Posterior cingulate gyrus (tissue), 11 donors: Measurements from ENCODE around the gene RAD21L1.
"Not testable (repeated sequence)": the region's sequence is repeated elsewhere in the genome, so short reads cannot be mapped to it uniquely, and the experiment has no call there.

Experiments
- DNase-seq, 10 donors: peaks; one replicate each; pipeline versions ENCODE4 v3.0.0 to v3.0.0-alpha.2; 2020 to 2021; ENCODE audit warnings: mixed read lengths in 3 of 10
- intact Hi-C: fragments of 100-400 bp; cut with DNase I; formaldehyde crosslinking; loops from one replicate; pipeline ENCODE4 v1.15.1; 2023

Gene RAD21L1

GRCh38 chr20:1199212-1199873 lies 26.5 kb upstream of the RAD21L1 start:
- no peak for DNase-seq
- intact Hi-C loops, result no loop called here

GRCh38 chr20:1199964-1200363 lies 25.9 kb upstream of the RAD21L1 start:
- intact Hi-C loops, result no loop called here
- DNase-seq, result no peak

DNA sequence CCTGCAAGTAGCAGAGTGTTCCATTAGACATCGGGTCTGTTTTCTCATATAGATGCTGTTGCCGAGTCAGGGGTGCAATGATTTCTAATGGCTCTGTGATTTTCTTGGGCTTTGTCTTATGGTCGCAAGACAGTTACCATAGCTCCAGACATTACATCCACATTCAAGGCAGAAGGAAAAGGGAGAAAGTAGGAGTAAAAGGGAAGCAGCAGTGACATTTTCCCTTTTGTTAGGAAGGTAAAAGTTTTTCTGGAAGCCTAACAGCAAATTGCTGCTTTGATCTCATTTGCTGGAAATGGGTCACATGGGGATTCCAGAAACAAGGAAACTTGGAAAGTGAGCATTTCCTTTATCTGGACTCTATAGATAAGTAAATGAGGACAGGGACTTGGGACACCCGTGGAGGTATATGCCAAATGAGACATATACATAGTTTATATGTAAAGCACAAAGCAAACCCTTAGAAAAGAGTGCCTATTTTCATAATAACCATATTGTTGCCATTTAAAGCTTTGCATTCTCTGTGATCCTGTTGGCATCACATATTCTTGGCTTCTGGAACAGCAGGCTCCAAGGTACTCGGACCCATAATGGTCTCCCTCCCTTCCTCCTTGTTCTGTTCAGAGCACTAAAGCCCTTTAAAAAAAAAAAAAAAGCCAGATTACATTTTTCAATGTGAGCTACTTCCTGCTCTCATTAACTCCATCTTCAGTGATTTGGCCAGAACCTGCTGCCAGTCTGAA lies 22.9 kb upstream of the RAD21L1 start, which contains the start of gene C20orf202:
C20orf202 (plus strand) TSS at position 693 of the 743 bp plus-strand sequence. CDS start 132 bp downstream, outside the sequence.
- DNase-seq, result no peak
- intact Hi-C loops, result no loop called here

GRCh38 chr20:1203630-1204029 lies 22.2 kb upstream of the RAD21L1 start:
- DNase-seq, result no peak
- intact Hi-C loops, result no loop called here

- DNase-seq, result no peak
- intact Hi-C loops, result no loop called here
Measured at GRCh38 chr20:1204113-1204512, 21.7 kb upstream of the RAD21L1 start.

DNA sequence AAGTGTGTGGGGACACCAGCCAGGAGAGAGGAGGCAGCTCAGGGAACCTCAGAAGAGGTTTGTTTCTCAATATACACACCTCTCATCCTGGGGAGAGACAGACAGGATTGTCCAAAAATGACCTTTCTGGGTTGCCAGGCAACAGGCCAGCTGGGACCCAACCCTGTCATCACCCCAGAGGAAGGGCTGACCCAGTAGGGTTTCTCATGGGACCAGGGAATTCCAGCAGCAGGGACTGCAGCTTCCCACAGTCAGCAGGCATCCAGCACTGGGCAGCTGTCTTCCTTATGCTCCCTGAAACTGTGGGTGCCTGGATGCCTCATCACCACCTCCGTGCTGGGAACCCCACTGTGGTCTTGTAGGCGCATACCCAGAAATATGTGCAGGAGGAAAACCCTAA lies 21.3 kb upstream of the RAD21L1 start:
- DNase-seq, result no peak
- intact Hi-C loops, result no loop called here

- no peak for DNase-seq
- intact Hi-C loops, result no loop called here
Measured at GRCh38 chr20:1205802-1206201, 20.0 kb upstream of the RAD21L1 start.

GRCh38 chr20:1206366-1207148 lies 19.3 kb upstream of the RAD21L1 start:
- intact Hi-C loops, result no loop called here
- DNase-seq, result no peak

DNA sequence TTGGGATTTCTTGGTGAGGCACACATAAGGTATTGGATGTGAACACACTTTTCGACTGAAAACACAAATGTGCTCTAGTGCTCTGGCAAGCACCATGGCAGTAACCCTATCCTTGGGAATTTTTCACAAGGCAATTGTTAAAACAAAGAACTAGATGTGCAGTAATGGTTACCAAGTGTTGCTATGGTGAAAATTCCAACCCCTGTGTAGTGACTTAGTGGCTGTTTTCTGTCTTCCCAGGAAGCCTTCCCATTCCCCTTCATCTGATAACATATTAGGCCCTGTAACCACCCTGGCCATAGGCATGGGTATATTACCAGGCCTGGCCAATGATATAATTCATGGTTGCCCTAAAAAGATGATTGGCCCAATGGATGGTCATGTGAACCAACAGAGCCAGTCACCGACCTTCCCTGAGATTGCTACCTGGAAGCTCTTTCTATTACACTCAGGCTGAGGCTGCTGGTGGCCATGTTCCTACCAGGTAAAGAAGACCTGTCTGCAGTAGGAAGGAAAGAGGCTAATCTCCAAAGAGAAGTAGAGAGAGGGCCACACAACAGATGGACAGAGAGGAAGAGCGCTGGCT lies 18.5 kb upstream of the RAD21L1 start:
- DNase-seq, result no peak
- intact Hi-C loops, result no loop called here

- no peak for DNase-seq
- intact Hi-C loops, result no loop called here
Measured at GRCh38 chr20:1209447-1210387, 16.1 kb upstream of the RAD21L1 start.

GRCh38 chr20:1210501-1210900 lies 15.3 kb upstream of the RAD21L1 start:
- DNase-seq, result no peak
- intact Hi-C loops, result no loop called here

DNA sequence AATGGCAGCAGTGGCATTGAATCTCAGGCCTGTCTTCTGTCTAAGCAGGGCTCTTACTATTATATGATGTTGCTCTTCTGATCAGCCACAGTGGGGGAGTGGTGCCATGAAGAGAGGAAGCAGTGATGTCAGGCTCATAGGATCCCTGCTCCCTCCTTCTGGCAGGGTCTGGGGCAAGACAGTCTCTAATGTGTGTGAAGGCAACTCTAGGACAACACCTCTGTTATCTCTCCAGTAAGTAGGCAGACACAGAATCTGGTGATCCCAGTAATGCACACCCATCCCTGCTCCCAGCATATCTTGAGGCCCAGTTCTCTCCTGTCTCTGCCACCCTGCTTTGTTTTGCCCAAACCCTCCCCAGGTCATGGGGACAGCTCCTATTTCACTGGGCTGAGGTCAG lies 13.8 kb upstream of the RAD21L1 start:
- no peak for DNase-seq
- intact Hi-C loops, result loop anchor here (2.0 kb wide), 1 partner anchor 393 kb away; no protein-coding TSS in a partner anchor

DNA sequence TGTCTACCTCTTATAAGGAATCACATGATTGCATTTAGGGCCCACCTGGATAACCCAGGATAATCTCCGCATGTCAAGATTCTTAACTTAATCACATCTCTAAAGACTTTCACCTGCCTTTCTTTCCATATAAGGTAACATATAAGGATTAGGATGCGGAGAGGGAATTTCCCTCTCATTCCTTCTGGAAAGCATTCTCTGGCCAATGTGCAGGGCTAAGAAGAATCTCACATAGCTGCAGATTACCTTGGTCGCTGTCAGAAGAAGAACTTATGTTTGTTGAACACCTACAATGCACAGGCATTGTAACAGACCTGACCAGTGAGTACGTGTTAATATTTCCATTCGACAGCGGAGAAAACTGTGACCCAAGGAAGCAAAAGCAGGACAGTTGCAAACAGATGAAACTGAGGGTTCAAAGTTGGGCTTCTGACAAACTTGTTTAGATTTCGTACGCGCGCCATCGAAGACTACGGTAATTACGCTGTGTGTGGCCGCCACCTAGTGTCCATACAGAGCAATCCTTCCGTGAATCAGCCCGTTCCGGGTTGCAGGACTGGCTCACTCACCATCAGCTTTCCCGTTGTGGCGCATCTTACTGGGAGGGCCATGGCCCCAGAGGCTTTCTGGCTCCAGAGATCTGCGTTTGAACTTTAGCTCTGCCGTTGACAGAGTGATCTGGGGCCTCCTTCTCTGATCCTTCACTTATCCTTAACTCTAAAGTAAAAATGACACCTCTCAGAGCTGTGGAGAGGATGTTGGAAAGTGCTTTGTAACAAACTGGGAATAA lies 13.0 kb upstream of the RAD21L1 start:
- intact Hi-C loops, result loop anchor here (2.0 kb wide), 1 partner anchor 394 kb away; no protein-coding TSS in a partner anchor
- DNase-seq, result peak; percentile 53 to 95 (median 73)

DNA sequence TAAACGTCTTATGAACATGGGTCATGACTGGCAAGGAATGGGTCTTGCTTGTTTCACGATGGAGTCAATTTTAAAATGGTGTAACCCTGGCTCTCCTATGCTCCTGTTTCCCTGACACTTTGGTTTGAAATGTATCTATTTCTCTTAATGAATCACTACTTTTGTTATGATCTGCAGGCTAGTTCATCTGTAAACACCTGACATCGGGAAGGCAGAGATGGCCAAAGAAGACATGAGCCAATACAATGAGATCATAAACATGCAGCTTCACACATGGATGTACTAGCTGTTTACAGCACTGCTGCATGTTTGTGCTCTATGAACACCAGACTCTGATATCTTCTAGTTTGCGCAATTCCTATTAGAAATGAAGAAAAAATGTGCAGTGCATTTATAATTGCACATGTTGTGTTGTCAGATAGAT lies 11.0 kb upstream of the RAD21L1 start:
- DNase-seq, result no peak
- intact Hi-C loops, result no loop called here

GRCh38 chr20:1215386-1216170 lies 10.3 kb upstream of the RAD21L1 start:
- intact Hi-C loops, result no loop called here
- DNase-seq, result no peak

- intact Hi-C loops, DNase-seq: not testable (repeated sequence)
Measured at GRCh38 chr20:1216527-1217427, 9.1 kb upstream of the RAD21L1 start.

GRCh38 chr20:1222750-1223149 lies 3.1 kb upstream of the RAD21L1 start:
- intact Hi-C loops, DNase-seq: not testable (repeated sequence)
